ENCODE data around the gene LTV1.
"Not testable (repeated sequence)": the region's sequence is repeated elsewhere in the genome, so short reads cannot be mapped to it uniquely, and the experiment has no call there.

The LTV1 gene

DNA sequence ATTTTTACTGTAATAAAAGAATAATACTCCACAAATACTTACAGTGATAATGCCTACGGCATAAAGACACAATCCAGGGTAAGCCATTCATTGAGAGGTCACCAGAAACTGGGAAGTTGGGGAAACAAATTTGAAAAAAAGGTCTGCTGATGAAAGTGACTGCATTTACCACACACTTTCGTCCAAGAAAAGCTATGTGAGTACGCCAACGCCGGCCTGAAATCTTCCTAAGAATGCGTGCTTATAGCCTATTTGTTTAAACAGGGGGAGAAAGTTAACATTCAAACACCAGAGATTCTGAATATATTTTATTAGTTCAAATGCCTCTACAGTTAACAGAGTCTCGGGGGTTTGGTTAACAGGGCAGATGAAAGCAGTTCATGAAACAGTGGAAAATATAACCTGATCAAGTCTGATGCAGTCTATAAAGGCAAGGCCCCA, 657 bp upstream of the LTV1 start:
- DNase-seq (ENCODE audit: low spot score): no peak

DNA sequence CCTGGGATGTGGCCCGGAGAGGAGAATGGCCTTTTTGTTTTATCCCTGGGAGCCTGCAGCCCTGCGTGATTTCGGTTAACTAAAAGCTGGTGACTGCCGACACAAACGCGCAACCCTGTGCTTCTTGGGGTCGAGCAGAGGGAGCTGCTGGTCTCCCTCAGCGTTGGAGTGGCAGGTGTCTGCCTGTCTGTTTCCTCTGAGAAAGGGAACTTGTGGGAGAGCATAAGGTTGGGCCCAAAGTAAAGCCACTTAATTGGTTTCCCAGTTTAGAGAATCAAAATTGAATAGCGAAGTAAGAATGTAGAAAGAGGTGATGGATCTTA, 500 bp downstream of the LTV1 start:
- DNase-seq (ENCODE audit: low spot score): no peak

DNA sequence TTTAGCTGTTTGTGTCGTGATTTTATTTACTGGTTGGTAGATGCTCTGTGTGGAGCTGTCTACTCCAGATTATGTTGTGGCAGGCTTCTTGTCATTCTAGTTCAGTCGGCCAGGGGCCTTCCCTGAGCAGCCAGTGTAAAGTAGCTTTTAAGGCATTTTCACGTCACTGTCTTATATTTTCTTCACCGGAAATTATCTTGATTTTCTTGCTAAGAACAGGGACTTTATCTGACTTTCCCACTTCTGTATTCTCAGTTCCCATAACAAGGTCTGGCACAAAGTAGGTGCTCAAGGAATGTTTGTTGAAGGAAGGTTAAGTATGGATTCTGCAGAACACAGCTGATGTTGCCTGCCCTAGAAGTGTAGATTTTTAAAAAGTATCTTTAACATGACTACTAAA, 868 bp downstream of the LTV1 start:
- DNase-seq (ENCODE audit: low spot score): peak; percentile 49

DNA sequence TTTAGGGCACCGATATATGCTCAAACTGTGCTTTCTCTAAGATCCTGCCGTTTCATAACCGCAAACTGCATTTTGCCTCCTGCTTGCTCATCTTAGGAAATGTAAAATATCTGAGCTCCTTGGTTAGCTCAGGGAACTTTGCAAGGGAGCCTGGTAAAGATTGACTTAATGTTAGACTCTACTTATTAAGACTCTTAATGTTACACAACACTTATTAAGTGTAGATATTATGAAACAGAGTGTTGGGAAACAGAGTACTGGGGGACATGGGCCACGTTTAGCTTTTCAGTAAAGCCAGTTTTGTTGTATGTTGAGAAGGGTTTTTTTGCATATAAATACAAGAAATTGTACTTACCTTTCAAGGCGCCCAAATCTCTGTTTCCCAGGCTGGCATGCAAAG, 1.9 kb downstream of the LTV1 start:
- DNase-seq (ENCODE audit: low spot score): no peak

DNA sequence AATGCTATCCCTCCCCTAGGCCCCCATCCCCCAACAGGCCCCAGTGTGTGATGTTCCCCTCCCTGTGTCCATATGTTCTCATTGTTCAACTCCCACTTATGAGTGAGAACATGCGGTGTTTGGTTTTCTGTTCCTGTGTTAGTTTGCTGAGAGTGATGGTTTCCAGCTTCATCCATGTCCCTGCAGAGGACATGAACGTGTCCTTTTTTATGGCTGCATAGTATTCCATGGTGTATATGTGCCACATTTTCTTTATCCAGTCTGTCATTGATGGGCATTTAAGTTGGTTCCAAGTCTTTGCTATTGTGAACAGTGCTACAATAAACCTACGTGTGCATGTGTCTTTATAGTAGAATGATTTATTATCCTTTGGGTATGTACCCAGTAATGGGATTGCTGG, 8.6 kb downstream of the LTV1 start:
- DNase-seq (ENCODE audit: low spot score): not testable (repeated sequence)

DNA sequence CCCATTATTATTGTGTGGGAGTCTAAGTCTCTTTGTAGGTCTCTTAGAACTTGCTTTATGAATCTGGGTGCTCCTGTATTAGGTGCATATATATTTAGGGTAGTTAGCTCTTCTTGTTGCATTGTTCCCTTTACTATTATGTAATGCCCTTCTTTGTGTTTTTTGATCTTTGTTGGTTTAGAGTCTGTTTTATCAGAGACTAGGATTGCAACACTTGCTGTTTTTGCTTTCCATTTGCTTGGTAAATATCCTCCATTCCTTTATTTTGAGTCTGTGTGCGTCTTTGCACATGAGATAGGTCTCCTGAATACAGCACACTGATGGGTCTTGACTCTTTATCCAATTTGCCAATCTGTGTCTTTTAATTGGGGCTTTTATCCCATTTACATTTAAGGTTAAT, 11.9 kb downstream of the LTV1 start:
- not testable (repeated sequence) for DNase-seq (ENCODE audit: low spot score)

DNA sequence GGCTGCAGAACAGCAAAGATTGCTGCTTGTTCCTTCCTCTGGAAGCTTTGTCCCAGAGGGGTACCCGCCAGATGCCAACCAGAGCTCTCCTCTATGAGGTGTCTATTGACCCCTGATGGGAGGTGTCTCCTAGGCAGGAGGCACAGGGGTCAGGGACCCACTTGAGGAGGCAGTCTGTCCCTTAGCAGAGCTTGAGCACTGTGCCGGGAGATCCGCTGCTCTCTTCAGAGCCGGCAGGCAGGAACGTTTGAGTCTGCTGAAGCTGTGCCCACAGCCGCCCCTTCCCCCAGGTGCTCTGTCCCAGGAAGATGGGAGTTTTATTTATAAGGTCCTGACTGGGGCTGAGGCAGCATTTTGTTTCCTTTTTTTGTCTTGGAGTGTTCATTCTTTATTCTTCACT, 13.6 kb downstream of the LTV1 start:
- DNase-seq (ENCODE audit: low spot score): not testable (repeated sequence)

DNA sequence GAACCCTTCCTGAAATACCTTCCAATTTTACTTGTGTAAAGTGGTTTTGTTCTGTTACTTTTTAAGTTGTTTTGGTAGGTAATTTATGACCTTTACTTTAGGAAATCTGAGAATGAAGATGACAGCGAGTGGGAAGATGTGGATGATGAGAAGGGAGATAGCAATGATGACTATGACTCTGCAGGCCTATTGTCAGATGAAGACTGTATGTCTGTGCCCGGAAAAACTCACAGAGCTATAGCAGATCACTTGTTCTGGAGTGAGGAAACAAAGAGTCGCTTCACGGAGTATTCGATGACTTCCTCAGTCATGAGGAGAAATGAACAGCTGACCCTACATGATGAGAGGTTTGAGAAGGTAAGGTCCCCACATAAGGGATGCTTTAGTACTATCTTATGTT, 14.5 kb downstream of the LTV1 start:
- no peak for DNase-seq (ENCODE audit: low spot score)

DNA sequence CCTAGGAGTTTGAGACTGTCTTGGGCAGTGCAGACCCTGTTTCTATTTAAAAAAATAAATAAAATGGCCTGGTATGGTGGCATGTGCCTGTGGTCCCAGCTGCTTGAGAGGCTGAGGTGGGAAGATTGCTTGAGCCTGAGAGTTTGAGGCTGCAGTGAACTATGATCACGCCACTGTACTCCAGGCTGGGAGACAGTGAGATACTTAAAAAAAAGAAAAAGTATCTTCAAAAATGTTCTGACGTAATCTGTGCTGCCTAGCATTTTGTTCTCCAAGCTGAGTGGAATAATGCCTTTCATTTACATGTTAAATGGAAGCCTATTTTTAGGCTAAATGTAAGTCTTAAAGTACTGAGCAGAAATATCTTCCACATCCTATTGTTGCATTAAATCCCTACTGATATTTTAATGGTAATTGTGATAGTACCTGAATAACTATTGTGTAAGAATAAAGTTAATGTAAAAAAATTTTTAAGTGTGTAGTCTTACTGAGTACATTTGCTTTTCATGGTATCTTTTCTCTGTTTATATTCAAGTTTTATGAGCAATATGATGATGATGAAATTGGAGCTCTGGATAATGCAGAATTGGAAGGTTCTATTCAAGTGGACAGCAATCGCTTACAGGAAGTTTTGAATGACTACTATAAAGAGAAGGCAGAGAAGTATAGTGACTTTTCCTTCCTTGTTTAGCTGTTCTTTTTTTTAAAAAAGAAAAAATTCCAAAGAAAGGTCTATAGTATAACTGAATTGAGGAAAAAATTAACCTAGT, 16.9 kb downstream of the LTV1 start:
- DNase-seq (ENCODE audit: low spot score): no peak

DNA sequence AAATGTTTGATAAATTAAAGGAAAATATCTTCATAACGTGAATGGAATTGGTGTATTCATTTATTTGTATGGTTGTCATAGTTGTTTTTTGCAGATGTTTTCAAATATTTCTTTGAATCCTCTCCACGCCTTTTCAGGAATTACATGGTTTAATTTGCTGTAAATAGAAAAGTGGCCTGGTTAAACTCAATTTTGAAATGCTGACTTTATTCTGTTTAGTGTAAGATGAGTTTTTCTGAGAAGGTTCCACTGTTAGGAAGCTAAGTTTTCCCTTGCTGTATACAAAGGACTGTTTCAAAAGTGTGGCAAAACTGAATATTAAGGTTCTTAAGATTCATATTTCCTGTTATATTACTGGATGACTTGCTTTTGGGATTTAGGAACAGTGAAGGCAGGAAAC, 20.6 kb downstream of the LTV1 start:
- DNase-seq (ENCODE audit: low spot score): no peak

DNA sequence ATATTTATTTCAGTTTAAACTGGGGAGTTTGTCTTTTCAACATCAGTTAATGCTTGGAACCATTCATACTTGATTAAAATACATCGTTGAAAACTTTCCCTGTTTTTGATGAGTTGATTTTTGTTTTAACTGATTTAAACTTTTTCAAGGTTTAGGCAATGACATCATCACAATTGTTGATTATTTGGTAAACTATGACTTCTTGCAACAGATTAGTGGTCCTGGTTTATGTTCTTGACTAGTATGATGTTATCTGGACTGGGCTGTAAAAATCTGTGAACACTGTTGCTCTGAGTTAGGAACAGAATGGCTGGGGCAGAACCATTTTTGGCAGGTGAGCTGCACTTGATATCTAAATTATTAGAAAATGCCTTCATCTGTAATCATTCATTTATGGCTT, 21.1 kb downstream of the LTV1 start, which contains the start of gene ZC2HC1B:
TSS of gene ZC2HC1B (plus strand) at position 241 of the 400 bp plus-strand sequence. CDS start at position 307, 66 bp downstream.
- no peak for DNase-seq (ENCODE audit: low spot score)

DNA sequence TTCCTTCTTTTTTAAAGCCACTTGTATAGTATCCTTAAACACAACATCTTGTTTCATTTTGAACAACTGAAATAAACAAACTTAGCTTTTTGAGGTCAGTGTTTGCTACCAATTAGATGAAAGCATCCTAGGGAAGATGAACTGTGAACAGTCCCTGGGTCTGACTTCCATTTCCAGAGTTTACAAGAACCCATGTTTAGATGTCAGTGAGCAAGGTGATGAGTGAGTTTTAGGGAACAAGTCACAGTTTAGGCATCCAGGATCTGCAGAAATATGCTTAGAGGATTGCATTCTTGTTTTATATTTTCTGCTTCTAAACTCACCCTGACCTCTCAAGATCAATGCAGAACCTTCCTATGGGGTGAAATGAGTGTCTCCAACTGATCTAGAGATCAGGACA, 24.1 kb downstream of the LTV1 start:
- DNase-seq (ENCODE audit: low spot score): no peak

DNA sequence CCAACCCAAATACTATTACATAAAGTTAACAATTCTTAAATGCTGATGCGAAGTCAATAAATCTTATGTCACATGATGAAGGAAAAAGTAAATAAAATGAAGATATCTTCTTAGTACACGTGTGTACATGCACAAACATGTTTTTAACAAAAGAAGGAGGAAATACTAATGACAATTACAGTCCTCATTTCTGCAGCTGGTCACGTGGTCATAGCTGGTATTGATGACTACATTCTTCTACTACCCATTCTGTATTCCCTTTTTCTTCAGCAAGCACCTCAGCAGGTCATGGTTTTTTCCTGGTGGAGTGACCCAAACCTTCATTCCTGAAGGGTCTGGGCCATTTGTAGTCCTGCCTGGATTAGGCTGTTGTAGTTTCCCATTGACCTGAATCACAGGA, 25.7 kb downstream of the LTV1 start:
- DNase-seq (ENCODE audit: low spot score): not testable (repeated sequence)

DNA sequence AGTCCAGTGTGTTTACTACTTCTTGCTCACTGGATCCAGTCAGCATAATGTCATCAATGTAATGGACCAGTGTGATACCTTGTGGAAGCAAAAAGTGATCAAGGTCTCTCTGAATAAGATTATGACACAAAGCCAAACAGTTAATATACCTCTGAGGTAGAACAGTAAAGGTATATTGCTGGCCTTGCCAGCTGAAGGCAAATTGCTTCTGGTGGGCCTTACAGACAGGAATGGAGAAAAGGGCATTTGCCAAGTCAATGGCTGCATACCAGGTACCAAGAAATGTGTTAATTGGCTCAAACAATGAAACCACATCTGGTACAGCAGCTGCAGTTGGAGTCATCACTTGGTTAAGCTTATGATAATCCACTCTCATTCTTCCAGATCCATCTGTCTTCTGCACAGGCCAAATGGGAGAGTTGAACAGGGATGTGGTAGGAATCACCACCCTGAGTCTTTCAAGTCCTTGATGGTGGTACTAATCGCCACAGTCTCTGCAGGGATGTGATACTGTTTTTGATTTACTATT, 28.1 kb downstream of the LTV1 start:
- DNase-seq (ENCODE audit: low spot score): not testable (repeated sequence)

DNA sequence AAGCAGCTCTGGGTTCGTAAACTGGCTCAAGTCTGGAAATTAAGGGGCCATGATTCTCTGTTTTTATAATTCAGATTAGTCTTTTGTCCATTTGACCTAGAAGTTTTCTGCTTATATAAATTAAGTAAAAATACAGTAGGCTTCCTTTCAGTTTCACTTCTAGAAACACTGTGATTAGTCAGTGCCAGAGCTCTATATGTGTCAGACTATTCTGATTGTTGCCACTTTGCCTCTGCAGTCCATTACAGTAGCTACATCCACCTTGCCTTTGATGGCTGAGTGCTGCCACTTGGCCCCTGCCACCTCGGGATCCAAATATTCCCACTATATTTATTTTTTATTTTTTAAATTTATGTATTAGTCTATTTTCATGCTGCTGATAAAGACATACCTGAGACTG, 29.1 kb downstream of the LTV1 start:
- peak; percentile 24 for DNase-seq (ENCODE audit: low spot score)

DNA sequence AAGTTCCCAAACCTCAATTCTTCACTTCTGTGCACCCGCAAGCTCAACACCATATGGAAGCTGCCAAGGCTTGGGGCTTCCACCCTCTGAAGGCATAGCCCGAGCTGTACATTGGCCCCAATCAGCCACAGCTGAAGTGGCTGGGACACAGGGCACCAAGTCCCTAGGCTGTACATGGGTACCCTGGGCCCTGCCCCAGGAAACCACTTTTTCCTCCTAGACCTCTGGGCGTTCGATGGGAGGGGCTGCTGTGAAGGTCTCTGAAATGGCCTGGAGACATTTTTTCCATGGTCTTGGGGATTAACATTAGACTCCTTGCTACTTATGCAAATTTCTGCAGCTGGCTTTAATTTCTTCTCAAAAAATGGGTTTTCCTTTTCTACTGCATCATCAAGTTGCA, 30.5 kb downstream of the LTV1 start:
- not testable (repeated sequence) for DNase-seq (ENCODE audit: low spot score)

DNA sequence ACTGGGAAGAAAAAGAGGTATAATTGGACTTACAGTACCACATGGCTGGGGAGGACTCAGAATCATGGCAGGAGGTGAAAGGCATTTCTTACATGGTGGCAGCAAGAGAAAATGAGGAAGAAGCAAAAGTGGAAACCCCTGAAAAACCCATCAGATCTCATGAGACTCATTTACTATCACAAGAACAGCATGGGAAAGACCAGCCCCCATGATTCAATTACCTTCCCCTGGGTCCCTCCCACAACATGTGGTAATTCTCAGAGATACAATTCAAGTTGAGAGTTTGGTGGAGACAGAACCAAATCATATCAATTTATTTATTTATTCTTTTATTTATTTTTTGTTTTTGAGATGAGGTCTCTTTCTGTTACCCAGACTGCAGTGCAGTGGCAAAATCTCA, 31.4 kb downstream of the LTV1 start:
- DNase-seq (ENCODE audit: low spot score): not testable (repeated sequence)

DNA sequence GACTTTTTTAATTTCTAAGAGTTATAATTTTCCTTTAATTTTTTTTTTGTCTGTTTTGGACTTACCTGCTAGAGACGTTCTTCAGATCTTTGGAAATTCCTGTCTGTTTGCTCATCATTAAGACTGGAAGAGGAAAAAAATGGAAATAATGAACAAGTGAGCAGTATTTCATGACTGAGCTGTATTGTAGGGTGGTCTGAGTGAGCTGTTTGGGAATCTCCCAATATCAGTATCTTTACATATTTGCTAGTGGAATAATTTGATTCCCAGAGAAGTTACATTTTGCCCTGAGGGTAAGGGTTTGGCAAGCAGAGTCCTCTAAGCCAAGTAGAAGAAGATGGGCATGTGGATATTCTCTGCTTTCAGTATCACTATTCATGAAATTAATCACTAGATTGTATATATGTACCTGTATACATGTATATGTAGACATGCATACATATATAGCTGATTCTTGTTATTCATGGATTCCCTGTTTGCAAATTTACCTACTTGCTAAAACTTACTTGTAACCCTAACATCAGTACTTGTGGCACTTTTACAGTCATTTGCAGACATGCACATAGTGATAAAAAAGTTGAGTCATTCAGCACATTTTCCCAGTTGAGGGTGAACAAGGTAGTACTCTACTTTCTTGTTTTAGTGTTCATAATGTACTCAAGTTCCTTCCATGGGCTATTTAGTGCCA, 34.6 kb downstream of the LTV1 start:
- DNase-seq (ENCODE audit: low spot score): no peak

DNA sequence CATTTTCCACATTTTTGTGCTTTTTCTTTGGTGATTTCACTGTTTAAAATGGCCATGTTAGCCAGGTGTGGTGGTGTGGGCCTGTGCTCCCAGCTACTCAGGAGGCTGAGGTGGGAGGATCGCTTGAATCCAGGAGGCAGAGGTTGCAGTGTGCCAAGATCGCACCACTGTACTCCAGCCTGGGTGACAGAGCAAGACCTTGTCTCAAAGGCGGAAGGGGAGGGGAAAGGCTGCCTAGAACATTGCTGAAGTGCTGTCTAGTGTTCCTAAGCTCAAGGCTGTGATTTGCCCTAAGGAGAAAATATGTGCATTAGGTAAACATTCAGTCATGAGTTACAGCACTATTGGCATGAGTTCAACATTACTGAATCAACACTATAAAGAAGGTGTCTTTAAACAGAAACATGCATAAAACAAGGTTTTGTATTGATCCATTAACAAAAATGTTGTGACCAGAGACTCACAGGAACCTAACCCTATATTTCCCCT, 35.2 kb downstream of the LTV1 start:
- no peak for DNase-seq (ENCODE audit: low spot score)

DNA sequence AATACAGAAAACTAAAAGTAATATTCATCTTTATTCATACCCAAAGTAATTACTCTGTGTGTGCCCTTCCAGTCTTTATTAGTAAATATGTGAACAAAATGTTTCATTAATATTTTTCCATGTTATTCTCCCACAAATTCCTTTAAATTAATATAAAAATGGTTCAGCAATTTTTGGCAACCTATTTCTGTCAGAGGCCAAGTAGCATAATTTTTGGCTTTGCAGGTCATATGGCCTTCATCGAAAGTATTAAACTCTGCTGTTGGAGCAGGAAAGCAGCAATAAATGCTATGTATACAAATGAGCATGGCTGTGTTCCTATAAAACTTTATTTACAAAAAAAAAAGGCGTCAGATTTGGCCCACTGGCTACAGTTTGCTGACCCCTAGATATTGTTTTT, 37.3 kb downstream of the LTV1 start:
- no peak for DNase-seq (ENCODE audit: low spot score)

DNA sequence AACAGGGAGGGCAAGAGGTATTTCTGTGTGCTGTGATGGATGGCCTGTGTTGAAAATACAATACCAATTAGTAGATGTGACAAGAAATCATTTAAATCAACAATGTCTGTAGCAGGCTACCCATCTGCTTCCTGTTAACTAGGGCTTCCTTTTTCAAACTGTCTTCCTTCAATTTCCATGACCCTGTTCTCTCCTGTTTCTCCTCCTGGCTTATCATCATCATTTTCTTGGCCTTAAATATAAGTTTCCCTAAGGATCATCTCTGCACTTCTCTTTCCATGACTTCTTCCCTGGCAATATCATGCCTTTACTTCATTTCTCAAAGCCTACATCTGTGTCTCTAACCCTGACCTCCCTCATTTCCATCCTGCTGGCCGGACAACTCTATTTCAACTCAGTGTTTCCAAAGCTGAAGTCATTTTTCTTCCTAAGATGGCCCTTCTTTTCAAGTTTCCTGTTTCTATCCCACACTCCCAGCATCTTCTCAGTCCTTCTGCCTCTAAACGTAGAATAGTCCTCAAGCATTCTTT, 39.3 kb downstream of the LTV1 start:
- no peak for DNase-seq (ENCODE audit: low spot score)

DNA sequence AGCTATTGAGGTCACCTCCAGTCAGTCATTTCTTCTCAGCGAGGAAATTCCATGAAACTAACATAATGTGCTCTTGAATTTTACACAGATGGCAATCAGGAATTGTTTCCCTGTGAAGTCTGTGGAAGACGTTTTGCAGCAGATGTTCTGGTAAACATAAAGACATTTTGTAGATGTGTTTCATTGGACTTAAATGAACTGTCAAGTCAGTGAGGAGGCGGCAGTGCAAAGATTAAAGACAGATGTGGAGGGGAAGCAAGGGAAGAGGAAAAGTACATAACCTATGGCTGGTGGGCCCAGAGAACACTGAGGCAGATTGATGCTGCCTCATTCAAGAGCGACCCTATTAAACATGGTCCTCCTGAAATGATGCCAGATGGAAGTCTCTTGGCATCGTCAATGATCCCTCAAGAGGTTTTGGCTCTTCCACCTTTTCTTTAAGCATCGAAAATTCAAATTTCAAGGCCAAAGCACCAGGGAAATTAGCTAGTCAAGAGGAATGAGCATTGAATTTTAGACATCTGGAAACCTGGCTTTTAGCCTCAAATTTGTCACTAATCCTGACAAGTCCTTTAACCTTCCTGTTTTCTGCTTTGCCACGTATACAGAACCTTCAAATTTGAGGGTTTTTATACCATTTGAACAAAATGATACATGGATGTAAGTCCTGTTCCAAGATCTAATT, 41.2 kb downstream of the LTV1 start:
- no peak for DNase-seq (ENCODE audit: low spot score)

Measured in RKO (cell line).